Activated naive CD4-positive, alpha-beta T cell treated with Interleukin-2 at 50 U/mL for 16 hours (primary cell): ENCODE results near the gene FOXK2.

Experiments used
- DNase-seq: peaks from one replicate; pipeline ENCODE4 v3.0.0-alpha.2; 2020

Gene FOXK2

DNA sequence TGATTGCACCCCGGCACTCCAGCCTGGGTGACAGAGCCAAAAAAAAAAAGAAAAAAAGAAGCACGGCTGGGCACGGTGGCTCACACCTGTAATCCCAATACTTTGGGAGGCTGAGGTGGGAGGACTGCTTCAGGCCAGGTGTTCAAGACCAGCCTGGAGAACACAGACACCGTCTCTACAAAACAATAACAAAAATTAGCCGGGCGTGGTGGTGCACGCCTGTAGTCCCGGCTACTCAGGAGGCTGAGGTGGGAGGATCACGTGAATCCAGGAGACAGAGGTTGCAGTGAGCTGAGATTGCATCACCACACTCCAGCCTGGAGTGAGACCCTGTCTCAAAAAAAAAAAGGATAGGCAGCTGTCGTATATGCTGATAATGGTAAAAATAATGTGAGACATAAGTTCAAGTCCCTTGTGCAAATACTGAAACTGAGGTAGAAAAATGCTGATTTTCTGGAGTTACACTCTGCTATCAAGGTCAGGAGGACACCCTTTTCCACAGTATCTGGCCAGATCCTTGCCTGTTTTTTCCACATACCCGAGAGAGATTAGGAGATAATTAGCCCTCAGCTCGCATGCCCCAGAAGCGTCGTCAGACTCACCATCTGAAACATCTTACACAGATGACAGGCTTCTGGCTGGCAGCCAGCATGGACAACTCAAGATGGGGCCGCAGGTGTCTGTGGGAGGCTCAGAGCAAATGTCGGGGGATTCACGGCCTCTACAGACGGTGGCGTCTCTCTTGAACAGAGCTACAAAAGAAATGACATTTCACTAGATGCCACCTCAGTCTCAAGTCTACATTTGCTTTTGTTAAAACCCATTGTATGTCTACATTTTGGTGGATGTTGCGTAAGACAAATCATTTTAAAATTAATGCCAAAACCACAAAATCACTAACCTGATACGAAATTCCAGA, 91.9 kb downstream of the FOXK2 start:
- no peak for DNase-seq

DNA sequence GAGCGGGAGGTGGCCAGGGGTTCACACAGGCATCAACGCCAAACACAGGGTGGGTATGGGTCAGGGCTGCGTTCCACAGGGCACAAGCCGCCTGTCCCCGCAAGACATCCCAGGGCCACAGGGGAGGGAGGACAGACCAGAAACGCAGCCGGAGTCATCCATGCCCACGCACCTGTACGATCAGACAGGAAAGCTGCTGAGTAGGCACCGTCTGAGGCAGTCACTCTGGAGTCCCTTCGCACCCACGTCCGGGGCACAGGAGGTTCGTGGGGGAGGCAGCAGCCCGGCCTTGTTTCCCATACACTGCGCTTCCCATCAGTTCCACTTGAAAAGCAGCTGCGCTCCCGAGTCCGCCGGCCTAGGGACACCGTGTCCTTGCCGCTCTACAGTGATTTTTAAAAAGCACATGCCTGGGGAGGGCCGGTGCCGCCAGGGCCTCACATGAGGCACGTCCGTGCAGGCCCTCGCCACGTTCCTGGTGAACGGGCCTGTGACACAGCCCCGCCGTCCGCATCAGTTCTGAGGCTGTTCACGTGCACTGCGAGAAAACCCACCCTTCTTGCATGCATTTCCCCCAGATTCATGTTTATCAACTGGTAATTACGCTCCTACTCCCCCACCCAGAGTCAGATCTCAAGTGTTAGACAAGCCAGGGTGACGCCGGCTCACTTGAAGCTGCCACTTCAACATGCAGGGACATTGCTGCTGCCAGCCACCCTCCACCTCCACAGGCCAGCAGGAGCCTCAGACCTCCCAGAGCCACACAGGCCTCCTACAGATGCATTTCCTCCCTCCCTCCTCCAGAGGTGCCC, 94.0 kb downstream of the FOXK2 start:
- no peak for DNase-seq

DNA sequence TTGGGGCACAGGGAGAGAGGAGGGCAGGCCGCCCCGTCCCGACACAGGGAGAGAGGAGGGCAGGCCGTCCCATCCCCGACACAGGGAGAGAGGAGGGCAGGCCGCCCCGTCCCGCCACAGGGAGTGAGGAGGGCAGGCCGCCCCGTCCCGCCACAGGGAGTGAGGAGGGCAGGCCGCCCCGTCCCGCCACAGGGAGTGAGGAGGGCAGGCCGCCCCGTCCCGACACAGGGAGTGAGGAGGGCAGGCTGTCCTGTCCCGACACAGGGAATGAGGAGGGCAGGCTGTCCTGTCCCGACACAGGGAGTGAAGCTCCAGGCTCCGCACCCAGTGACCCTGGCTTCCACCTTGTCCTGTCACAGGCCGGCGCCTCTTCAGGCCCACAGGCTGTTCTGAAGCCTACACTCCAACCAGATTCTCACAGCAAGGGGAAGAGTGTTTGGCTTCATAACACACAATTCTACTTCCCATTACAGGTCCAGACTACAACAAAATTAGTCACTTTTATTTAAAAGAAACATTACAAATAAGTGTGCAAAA, 94.6 kb downstream of the FOXK2 start:
- no peak for DNase-seq

DNA sequence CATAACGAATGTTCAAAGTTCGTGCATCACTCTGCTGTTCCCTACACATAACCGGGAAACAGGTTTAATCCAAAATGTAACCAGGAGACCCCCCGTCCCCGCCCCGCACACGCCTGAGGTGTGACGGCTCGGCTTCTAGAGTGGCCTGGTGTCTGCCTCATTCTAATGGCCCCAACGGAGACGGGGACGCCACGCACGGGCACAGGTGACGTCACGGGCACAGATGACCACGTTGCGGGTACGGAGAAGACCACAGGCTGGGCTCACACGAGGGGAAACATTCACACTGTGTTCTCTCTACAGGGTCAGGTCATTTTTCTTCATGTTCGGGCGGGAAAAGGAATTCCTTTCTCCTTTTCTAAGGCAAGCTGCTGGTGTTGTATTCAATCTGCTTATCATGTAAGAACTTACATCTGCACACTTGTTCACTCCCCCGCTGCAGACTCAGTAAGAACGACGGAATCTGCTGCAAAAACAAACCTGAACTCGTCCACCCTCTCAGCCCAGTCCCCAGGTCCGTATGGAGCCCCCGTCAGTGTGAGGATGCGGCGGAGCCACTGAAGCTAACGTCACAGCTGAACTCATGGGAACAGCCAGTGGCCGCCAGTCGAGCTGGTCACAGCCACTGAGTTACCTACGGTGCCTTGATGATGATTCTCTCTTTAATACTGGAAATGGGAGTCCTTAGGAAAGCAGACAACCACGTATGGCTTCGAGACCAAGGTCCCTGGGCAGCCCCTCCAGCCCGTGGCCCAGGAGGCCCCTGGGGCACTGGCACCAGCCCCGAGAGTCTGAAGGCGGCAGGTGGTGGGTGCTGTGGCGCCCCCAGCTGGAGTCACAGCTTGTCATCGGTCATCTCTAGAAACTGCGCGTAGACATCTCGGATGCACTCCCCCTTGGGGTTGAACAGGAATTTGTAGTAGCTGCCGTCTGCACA, 95.8 kb downstream of the FOXK2 start:
- no peak for DNase-seq

DNA sequence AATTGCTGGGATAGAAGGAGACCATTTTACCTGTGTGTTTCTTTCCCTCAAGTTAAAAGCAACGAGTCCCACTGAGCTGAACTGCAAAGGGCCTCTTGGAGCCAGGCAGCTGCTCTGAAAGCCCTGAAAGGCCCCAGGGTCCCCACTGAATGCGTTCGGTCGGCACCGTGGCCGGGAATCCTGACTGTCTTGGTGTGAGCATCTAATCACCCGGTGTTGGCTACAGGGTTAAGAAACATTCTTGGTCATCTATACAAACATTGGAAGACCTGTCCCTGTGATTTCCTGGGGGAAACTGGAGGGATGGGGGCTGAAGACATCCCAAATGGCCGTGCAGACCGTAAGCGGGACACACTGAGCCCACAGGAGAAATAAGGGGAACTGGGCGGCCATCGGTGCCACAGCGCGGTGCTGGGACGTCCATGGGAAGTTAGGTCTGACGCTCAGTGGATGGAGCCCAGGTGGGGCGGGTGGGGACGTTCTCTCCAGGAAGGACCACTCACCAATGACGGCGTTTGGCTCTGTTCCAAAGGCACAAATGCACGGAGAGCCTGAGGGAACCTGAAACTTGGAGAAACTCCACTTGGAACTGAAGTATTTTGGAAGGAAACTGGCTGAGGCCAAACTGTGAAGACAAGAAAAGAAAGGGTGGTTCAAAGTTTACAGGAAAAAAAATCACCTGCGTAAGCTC, 96.6 kb downstream of the FOXK2 start:
- no peak for DNase-seq

DNA sequence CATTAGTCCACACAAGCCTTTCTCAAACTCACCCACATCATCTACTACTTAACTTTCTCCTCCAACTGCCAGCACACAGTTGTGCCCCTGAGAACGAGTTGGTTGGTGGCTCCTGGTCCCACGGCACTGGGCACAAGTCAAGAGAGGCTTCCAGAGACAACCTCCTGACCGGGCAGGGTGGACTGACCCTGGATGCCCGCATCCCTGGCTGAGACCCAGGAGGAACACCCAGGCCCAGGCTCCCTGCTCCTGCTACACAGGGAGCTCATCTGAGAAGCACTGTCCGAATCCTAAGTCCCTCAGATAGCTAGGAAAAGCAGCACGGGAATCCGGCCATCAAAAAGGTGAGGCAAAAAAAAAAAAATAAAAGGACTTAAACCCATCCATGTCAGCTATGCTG, 99.7 kb downstream of the FOXK2 start:
- no peak for DNase-seq

DNA sequence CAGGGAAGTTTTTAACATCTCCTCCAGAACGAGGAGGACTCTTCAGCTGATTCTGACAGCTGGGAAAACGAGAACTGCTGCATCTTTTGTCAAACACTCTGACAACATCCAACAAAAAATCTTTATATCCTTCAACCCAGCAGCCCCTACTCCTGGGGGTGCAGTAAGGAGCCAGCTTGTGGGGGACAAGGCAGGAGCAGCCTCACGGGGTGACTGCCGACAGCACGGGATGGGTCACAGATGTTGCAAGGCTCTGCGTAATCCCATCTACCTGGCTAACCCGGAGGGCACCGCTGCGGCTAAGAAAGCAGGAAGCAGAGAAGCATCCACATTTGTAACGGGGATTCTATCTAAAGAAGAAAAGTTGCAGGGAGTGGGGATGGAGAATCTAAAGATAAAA, 100.1 kb downstream of the FOXK2 start:
- no peak for DNase-seq

DNA sequence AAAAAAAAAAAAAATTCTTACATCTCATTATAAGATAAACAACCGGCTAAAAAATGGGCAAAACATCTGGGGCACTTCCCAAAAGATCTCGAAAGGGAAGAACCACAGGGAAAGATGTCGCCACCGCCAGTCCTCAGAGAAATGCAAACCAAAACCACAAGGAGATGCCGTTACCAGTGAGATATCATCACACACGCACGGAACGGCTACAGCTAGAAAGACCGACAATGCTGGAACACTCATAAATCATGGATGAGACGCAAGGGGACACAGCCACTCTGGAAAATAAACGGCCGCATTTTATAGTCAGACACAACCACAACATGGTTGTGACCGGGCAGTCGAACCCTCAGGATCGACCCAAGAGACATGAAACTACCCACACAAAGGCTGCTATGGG, 104.2 kb downstream of the FOXK2 start:
- DNase-seq: no peak

DNA sequence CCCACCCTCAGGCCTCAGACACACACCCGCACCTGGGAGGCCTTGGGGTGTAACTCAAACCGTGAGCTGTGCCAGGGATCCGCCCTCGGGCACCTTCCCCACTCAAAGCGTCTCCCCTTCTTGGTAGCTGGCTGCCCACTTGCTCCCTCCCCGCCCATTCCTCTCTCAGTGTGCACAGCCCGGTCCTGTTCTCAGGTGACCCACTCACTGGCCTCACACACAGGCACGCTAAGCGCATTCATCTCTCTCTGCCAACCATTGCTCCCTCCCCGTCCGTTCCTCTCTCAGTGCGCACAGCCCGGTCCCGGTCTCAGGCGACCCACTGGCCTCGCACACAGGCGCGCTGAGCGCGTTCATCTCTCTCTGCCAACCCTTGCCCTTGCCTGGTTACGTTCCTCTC, 107.9 kb downstream of the FOXK2 start:
- DNase-seq: no peak

DNA sequence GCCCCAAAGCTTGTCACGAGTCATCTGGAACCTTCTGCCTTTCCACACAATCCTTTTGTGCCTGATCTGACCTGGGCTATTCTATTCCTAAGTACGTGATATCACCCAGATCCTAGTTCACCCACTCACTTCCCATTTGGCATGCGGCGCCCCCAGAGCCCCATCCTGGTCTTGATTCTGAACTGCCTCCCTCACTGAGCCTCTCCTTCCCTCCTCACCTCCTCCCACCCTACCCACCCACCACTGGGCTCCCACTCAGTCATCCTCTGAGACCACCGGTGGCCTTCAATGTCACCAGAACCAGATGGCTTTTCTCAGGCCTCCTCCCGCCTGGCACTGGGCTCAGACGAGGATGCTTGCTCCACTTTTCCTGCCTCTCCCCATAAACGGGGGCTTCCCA, 110.2 kb downstream of the FOXK2 start:
- no peak for DNase-seq

DNA sequence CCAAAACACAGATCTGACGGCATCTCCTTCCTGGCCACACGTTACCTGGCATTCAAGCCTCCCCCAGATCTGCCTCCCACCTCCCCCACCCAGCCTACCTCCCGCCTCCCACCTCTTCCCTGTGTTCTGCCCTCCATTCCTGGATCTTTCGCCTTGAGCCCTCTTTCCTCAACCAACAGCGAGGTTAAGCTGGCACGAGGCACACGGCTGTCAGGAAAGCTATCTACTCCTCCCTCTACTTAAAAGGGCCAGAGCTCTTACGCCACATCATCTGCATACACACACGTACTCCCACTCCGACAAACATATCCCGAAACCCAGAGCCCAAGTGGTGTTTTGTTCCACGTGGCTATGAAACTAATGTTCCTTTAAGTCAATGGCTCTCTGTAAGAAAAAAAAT, 110.7 kb downstream of the FOXK2 start:
- no peak for DNase-seq

DNA sequence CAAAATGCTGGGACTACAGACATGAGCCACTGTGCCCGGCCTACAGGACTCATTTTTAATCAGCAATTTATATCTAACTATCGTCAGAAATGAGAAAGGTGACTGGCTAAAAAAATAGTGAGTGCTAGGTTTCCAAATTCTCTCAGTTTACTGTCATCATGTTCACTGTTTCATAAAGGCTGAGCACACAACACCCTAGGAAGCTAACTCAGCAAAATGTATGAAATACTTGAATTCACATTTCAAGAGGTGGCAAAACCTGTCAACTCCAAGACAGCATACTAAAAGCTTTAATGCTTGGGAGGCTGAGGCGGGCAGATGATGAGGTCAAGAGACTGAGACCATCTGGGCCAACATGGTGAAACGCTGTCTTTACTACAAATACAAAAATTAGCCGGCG, 112.0 kb downstream of the FOXK2 start:
- DNase-seq: no peak

DNA sequence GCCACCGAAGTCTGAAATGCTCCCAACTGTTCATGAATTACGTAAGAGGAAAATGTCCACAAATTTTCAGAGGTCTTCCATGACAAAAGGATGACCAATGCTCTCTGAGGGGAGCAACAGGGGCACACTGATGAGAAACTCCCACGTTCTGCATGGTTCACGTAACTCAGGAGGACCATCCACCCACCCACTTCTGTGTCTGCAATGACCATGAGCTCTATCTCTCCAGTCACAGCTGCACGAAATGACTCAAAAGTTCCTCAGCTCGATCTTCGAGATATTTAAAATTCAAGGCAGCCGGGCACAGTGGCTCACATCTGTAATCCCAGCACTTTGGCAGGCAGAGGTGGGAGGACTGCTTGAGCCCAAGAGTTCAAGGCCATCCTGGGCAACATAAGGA, 112.9 kb downstream of the FOXK2 start:
- no peak for DNase-seq

DNA sequence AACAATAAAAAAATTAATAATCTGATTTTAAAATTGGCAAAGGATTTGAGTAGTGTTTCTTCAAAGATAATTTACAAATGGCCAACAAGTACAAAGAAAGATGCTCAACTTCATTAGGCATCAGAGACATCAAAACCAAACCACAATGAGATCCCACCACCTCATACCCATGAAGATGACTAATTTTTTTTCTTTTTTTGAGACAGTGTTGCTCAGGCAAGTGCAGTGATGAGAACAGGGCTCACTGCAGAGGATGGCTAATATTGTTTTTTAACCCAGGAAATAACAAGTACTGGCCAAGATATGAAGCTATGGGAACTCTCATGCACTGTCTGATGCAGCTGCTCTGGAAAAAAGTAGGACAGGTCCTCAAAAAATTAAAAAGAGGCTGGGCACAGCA, 113.8 kb downstream of the FOXK2 start:
- no peak for DNase-seq

DNA sequence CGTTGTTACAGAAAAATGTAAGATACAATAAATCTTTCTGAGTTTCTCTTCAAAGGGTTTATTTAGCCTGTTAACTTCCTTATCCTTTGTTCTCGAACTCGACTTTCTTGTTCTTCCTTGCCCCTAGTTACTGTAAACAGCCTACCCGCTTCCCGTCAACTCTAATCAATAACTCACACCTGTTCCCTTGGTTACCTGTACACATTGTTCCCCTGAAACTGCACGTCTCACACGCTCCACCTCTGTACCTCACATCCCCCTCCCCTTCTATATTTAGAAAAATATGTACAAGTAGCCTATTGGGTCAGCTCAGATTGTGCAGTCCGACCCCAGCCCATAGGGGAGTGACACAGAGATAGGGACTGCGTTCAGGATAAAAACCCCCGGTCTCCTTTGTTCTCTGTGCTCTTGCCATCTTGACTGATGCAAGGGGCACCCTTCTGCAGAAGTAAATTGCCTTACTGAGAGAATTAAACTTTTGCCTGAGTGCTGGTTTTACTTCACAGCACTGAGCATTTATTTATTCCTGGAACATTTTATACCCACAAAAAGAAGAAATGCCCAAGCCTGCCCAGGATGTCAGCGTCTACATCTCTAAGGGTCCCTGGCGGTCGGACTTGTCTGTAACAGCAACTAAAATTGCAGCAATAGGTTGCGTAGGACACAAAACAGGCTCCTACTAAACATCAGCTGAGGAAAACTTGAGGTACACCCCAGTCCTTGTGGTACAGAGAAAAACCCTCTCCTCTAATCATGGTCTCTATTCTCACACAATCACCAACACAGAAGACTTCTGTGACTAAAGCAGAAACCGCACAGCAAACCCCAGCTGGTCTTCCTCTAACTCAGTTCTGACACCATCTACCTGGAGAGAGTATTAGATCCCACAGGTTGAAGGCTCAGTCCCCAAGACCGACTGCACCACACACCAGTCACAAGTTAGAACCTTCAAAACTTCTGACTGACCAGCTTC, 117.4 kb downstream of the FOXK2 start:
- no peak for DNase-seq

DNA sequence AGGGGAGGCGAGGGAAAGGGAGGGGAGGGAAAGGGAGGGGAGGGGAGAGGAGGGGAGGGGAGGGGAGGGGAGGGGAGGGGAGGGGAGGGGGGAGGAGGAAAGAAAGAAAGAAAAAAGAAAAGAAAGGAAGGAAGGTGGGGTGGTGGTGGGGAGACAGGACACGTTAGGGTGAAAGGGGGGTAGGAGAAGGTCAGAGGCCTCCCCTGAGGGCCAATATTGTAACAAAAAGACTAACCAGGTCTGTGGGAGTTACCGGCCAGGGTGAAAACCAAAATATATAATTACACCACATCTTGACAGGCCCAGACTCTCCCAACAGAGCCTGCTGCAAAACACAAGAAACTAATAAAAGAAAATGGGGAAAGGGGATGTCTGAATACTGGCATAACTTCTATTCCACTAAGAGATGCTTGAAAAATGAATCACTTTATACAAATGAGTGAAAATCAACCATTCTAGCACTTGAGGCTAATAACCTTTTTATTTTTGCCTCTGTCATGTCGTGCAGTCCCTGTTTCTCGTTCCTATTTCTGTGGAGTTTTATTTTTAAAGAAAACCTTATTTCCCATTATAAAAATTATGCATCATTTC, 118.7 kb downstream of the FOXK2 start:
- DNase-seq: no peak

DNA sequence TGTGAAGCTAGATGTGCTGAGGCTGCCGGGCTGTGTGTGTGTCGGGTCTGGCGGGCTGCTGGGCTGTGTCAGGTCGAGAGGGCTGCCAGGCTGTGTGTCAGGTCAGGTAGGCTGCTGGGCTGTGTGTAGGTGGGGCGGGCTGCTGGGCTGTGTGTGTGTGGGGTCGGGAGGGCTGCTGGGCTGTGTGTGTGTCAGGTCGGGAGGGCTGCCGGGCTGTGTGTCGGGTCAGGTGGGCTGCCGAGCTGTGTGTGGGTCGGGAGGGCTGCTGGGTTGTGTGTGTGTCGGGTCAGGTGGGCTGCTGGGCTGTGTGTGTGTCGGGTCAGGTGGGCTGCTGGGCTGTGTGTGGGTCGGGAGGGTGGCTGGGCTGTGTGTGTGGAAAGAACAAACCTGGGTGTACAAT, 120.1 kb downstream of the FOXK2 start:
- no peak for DNase-seq

DNA sequence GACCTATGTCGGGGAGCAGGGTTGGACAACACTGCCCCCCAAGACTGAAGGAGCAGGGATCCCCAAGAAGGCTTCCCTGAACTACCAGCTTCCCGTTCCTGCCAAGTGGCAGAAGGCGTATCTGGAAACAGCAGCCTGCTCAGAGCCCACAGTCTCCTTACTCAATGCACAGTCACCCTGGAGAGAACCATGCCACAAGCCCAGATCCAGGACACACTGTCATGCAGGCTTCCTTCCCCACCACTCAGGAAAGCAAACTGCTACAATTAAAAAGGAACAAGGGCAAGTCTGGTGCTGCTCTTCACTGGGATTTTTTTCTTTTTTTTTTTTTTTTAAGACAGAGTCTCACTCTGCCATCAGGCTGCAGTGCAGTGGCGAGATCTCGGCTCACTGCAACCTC, 120.5 kb downstream of the FOXK2 start:
- DNase-seq: no peak

DNA sequence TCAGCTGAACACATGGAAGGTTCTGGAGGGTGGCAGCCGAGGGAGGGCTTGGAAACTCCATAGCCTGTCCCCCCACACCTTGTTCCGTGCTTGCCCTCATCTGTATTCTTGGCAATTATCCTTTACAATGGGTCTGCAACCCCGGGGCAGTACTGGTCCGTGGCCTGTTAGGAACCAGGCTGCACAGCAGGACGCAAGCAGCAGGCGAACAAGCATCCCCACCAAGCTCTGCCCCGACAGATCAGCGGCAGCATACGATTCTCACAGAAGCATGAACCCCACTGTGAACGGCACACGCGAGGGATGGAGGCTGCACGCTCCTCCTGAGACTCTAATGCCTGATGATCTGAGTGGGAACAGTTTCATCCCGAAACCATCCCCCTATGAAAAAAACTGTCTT, 122.5 kb downstream of the FOXK2 start:
- no peak for DNase-seq

DNA sequence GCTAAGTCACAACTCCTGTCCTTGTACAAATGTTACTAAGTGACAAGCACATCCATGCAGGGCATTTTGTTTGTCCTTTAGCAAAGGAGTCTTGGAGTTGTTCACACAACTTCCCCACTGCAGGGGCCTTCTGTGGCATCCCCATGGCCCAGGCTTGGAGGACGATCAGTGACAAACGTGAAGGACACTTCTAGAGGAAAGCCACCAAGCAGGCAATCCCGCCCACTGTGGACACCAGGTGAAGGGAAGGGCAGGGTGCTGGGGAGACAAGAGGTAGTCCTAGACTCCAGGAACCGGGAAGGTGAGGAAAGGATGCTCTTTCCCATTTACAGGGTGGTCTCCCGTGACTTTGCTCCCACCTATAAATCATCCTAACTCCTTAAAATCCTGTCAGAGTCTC, 124.6 kb downstream of the FOXK2 start:
- no peak for DNase-seq

DNA sequence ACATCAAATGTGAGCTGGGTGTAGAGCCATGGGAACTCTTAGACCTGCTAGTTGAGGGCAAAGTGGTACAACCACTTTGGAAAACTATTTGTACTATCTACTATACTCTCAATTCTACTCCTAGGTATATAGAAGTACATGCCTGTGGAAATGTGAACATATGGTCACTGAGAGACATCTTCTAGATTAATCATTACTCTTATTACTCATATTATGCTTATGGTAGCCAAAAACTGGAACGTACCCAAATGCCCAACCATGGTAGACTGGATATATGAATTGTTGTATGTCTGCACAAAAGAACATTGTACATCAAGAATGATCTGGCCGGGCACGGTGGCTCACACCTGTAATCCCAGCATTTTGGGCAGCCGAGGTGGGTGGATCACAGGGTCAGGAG, 126.0 kb downstream of the FOXK2 start:
- DNase-seq: no peak
